SK-N-SH treated with all-trans-retinoic acid at 6 μM for 48 hours (cell line): ENCODE data around the gene TTC23L.

Source experiments
- ARNTL ChIP-seq: fragments of 450-650 bp; formaldehyde crosslinking; IDR thresholded peaks from 2 replicates; pipeline ENCODE4 v1.5.0; 2020; ENCODE audit warnings: low read depth, mild to moderate bottlenecking, moderate library complexity, borderline replicate concordance
- CSDC2 ChIP-seq: fragments of 250-450 bp; sonication (Bioruptor Pico); IDR thresholded peaks from 2 replicates; pipeline ENCODE4 v1.5.0; 2020; ENCODE audit warnings: mild to moderate bottlenecking, moderate library complexity
- PATZ1 ChIP-seq: fragments of 250-450 bp; sonication (Bioruptor Pico); IDR thresholded peaks from 2 replicates; pipeline ENCODE4 v1.8.0; 2020; ENCODE audit warnings: mild to moderate bottlenecking, moderate library complexity, borderline replicate concordance
- ZC3H10 ChIP-seq: fragments of 250-450 bp; sonication (Bioruptor Pico); IDR thresholded peaks from 2 replicates; pipeline ENCODE4 v1.5.1; 2021; ENCODE audit warnings: mild to moderate bottlenecking, moderate library complexity
- ZFP30 ChIP-seq: fragments of 450-650 bp; formaldehyde crosslinking; IDR thresholded peaks from 2 replicates; pipeline ENCODE4 v1.5.0; 2022; ENCODE audit warnings: mild to moderate bottlenecking, moderate library complexity
- ZNF8 ChIP-seq: fragments of 450-650 bp; formaldehyde crosslinking; IDR thresholded peaks from 2 replicates; pipeline ENCODE4 v1.5.0; 2020; ENCODE audit warnings: mild to moderate bottlenecking, moderate library complexity

GRCh38 chr5:34889394-34889793 lies 50.4 kb downstream of the TTC23L start:
- TF ChIP-seq CSDC2 (CRISPR knock-in tag) = no peak
- TF ChIP-seq ZFP30 (CRISPR knock-in tag) = no peak
- TF ChIP-seq ZC3H10 = no peak
- no peak for TF ChIP-seq ARNTL (CRISPR knock-in tag)
- TF ChIP-seq PATZ1 = no peak
- TF ChIP-seq ZNF8 (CRISPR knock-in tag) = no peak
